ENCODE results near the gene DYNLRB2. TPM values are rescaled to one million over a fixed set of nuclear protein-coding genes. Genes with fewer than 3 reads are reported as not detected.

Gene DYNLRB2
- total and polyA plus RNA-seq, 10 of the 15 experiments (the other 5 are each of a cell fraction or from before 2014, with no cell fraction given): 0.21 to 1.2 (median 0.40) TPM; not detected in 5

GRCh38 chr16:80594756-80595155, 54.0 kb downstream of the DYNLRB2 start:
- CTCF ChIA-PET: no interaction called here
- Histone ChIP-seq H3K27ac (ENCODE audit: control insufficient read depth, insufficient read depth) (no peak overlapping the region), H3K27me3 (replicated peaks in 1 of 2; ENCODE audit: control insufficient read depth in 2 of 2, insufficient read depth in 2 of 2, low read length in 1 of 2) (no peaks in the 10 kb centered on the region), H3K9ac (ENCODE audit: control insufficient read depth, insufficient read depth, low read length) (no peak overlapping the region), H3K4me1 (ENCODE audit: control insufficient read depth, insufficient read depth, low read length) (peaks cover 5% of the 10 kb centered on the region), H3K4me3 (no peak overlapping the region), H3K4me2 (ENCODE audit: control insufficient read depth, insufficient read depth) (no peak overlapping the region), H3K9me3 (replicated peaks; ENCODE audit: control insufficient read depth, insufficient read depth, low read length) (no peaks in the 10 kb centered on the region; the same call in 2 of the 3 replicates), H2AFZ (ENCODE audit: control insufficient read depth, low read depth, low read length) (no peak overlapping the region), H4K20me1 (ENCODE audit: control insufficient read depth, insufficient read depth) (no peaks in the 10 kb centered on the region), H3K36me3 (ENCODE audit: control insufficient read depth in 2 of 2, insufficient read depth in 2 of 2, low read length in 1 of 2) (no peaks in the 10 kb centered on the region), H3K79me2 (ENCODE audit: control insufficient read depth, insufficient read depth, low read length) (no peaks in the 10 kb centered on the region)
- SMC1A ChIA-PET (ENCODE audit: uncharacterized antibody, unreplicated experiment): no interaction called here
- in situ Hi-C loops (cut with MboI): no loop called here
- no peak for TF ChIP-seq CHD1 (IDR thresholded peaks at IDR 0.05; ENCODE audit: low read depth, low read length)
- TF ChIP-seq CUX1 (IDR thresholded peaks at IDR 0.05; ENCODE audit: insufficient replicate concordance, low read depth, low read length): no peak
- no peak for TF ChIP-seq MTA2 (IDR thresholded peaks at IDR 0.05; ENCODE audit: low read depth)
- TF ChIP-seq RFX5 (IDR thresholded peaks at IDR 0.05; ENCODE audit: low read depth, low read length): no peak
- no peak for TF ChIP-seq ZNF24 (IDR thresholded peaks at IDR 0.05)
- no peak for TF ChIP-seq KDM1A (IDR thresholded peaks at IDR 0.05; ENCODE audit: borderline replicate concordance)
- TF ChIP-seq POLR2AphosphoS2 (IDR thresholded peaks at IDR 0.05; ENCODE audit: low read depth, low read length): no peak
- no peak for TF ChIP-seq PAX5 (IDR thresholded peaks at IDR 0.05; ENCODE audit: borderline replicate concordance, low read depth, low read length)
- no peak for TF ChIP-seq ZNF207 (IDR thresholded peaks at IDR 0.05; ENCODE audit: borderline replicate concordance)
- no peak for TF ChIP-seq STAT3 (IDR thresholded peaks at IDR 0.05; ENCODE audit: low read depth, low read length)
- no peak for TF ChIP-seq ZBED1 (IDR thresholded peaks at IDR 0.05; ENCODE audit: borderline replicate concordance)
- TF ChIP-seq TAF1 (IDR thresholded peaks at IDR 0.05; ENCODE audit: borderline replicate concordance, low read depth, low read length): no peak
- no peak for TF ChIP-seq CEBPB (IDR thresholded peaks at IDR 0.05; ENCODE audit: borderline replicate concordance in 1 of 2, low read depth in 2 of 2, low read length in 2 of 2)
- ATAC-seq: no peak
- BruUV-seq (replicated peaks): no TSS peak
- intact Hi-C loops (cut with micrococcal nuclease; ENCODE audit: unreplicated experiment): no loop called here
- DNase-seq (ENCODE audit: low read depth, low spot score): no peak
- POLR2A ChIA-PET: no interaction called here
- FAIRE-seq: no peak
- RAD21 ChIA-PET (ENCODE audit: unreplicated experiment): no interaction called here
